ENCODE data around the gene PSME1. TPM values are rescaled to one million over a fixed set of nuclear protein-coding genes. Genes with fewer than 3 reads are reported as not detected.

The PSME1 gene
- total and polyA plus RNA-seq, 2 experiments from 2014 or later: 61.1 to 215 TPM

DNA sequence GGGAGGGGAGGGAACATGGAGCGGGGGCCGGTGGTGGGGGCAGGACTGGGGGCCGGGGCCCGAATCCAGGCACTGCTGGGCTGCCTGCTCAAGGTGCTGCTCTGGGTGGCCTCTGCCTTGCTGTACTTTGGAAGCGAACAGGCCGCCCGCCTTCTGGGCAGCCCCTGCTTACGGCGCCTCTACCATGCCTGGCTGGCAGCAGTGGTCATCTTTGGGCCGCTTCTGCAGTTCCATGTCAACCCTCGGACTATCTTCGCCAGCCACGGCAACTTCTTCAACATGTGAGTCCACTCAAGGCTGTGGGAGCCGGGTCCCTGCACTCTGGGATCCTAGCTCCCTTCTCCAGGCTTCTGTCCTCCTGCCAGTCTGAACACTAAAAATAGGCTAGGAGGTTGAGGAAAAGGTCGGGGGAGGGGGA is 4.4 kb upstream of the PSME1 start:
- Histone ChIP-seq H3K4me1 (ENCODE audit: insufficient read depth) (peaks cover 10% of the 10 kb centered on the region; the same call in 1 of the 2 replicates), H3K27me3 (ENCODE audit: insufficient read depth) (no peaks in the 10 kb centered on the region), H3K4me3 (no peak overlapping the region), H3F3A (replicated peaks; ENCODE audit: low read depth) (peaks cover 15% of the 10 kb centered on the region), H4K20me1 (replicated peaks; ENCODE audit: insufficient read depth) (no peaks in the 10 kb centered on the region), H3K9me2 (ENCODE audit: insufficient read depth) (no peaks in the 10 kb centered on the region), H3K27ac (ENCODE audit: low read depth) (no peak overlapping the region), H3K4me2 (no peak overlapping the region), H3K79me2 (replicated peaks; ENCODE audit: insufficient read depth) (no peaks in the 10 kb centered on the region), H2AFZ (no peak overlapping the region), H3K36me3 (ENCODE audit: insufficient read depth) (no peaks in the 10 kb centered on the region)
- ATAC-seq (no peak), DNase-seq (ENCODE audit: low spot score) (no peak)
- Mint-ChIP-seq H3K4me3 (no peak overlapping the region), H3K27ac (no peak overlapping the region), H3K4me1 (peaks cover 17% of the 10 kb centered on the region), H3K27me3 (ENCODE audit: insufficient read depth, low read depth, poor library complexity) (peaks cover 7% of the 10 kb centered on the region), H3K36me3 (ENCODE audit: low read depth) (no peaks in the 10 kb centered on the region; the same call in 2 of the 3 replicates), H3K9me3 (no peaks in the 10 kb centered on the region)
- TF ChIP-seq, protein P1, sequence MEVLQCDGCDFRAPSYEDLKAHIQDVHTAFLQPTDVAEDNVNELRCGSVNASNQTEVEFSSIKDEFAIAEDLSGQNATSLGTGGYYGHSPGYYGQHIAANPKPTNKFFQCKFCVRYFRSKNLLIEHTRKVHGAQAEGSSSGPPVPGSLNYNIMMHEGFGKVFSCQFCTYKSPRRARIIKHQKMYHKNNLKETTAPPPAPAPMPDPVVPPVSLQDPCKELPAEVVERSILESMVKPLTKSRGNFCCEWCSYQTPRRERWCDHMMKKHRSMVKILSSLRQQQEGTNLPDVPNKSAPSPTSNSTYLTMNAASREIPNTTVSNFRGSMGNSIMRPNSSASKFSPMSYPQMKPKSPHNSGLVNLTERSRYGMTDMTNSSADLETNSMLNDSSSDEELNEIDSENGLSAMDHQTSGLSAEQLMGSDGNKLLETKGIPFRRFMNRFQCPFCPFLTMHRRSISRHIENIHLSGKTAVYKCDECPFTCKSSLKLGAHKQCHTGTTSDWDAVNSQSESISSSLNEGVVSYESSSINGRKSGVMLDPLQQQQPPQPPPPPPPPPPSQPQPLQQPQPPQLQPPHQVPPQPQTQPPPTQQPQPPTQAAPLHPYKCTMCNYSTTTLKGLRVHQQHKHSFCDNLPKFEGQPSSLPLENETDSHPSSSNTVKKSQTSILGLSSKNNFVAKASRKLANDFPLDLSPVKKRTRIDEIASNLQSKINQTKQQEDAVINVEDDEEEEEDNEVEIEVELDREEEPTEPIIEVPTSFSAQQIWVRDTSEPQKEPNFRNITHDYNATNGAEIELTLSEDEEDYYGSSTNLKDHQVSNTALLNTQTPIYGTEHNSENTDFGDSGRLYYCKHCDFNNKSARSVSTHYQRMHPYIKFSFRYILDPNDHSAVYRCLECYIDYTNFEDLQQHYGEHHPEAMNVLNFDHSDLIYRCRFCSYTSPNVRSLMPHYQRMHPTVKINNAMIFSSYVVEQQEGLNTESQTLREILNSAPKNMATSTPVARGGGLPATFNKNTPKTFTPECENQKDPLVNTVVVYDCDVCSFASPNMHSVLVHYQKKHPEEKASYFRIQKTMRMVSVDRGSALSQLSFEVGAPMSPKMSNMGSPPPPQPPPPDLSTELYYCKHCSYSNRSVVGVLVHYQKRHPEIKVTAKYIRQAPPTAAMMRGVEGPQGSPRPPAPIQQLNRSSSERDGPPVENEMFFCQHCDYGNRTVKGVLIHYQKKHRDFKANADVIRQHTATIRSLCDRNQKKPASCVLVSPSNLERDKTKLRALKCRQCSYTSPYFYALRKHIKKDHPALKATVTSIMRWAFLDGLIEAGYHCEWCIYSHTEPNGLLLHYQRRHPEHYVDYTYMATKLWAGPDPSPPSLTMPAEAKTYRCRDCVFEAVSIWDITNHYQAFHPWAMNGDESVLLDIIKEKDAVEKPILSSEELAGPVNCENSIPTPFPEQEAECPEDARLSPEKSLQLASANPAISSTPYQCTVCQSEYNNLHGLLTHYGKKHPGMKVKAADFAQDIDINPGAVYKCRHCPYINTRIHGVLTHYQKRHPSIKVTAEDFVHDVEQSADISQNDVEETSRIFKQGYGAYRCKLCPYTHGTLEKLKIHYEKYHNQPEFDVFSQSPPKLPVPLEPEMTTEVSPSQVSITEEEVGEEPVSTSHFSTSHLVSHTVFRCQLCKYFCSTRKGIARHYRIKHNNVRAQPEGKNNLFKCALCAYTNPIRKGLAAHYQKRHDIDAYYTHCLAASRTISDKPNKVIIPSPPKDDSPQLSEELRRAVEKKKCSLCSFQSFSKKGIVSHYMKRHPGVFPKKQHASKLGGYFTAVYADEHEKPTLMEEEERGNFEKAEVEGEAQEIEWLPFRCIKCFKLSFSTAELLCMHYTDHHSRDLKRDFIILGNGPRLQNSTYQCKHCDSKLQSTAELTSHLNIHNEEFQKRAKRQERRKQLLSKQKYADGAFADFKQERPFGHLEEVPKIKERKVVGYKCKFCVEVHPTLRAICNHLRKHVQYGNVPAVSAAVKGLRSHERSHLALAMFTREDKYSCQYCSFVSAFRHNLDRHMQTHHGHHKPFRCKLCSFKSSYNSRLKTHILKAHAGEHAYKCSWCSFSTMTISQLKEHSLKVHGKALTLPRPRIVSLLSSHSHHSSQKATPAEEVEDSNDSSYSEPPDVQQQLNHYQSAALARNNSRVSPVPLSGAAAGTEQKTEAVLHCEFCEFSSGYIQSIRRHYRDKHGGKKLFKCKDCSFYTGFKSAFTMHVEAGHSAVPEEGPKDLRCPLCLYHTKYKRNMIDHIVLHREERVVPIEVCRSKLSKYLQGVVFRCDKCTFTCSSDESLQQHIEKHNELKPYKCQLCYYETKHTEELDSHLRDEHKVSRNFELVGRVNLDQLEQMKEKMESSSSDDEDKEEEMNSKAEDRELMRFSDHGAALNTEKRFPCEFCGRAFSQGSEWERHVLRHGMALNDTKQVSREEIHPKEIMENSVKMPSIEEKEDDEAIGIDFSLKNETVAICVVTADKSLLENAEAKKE (CRISPR knock-in tag; IDR thresholded peaks at IDR 0.05): no peak
- TF ChIP-seq POLR2AphosphoS5 (IDR thresholded peaks at IDR 0.05; ENCODE audit: low read depth): no peak
- TF ChIP-seq CREB1 (CRISPR knock-in tag; IDR thresholded peaks at IDR 0.05; ENCODE audit: low read depth): no peak
- TF ChIP-seq, protein P2, sequence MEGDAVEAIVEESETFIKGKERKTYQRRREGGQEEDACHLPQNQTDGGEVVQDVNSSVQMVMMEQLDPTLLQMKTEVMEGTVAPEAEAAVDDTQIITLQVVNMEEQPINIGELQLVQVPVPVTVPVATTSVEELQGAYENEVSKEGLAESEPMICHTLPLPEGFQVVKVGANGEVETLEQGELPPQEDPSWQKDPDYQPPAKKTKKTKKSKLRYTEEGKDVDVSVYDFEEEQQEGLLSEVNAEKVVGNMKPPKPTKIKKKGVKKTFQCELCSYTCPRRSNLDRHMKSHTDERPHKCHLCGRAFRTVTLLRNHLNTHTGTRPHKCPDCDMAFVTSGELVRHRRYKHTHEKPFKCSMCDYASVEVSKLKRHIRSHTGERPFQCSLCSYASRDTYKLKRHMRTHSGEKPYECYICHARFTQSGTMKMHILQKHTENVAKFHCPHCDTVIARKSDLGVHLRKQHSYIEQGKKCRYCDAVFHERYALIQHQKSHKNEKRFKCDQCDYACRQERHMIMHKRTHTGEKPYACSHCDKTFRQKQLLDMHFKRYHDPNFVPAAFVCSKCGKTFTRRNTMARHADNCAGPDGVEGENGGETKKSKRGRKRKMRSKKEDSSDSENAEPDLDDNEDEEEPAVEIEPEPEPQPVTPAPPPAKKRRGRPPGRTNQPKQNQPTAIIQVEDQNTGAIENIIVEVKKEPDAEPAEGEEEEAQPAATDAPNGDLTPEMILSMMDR (conservative IDR thresholded peaks at IDR 0.05; ENCODE audit: low read depth in 2 of 2): no peak
- no peak for TF ChIP-seq EZH2phosphoT487 (IDR thresholded peaks at IDR 0.05; ENCODE audit: unreplicated experiment)
- no peak for TF ChIP-seq ZNF114 (CRISPR knock-in tag; IDR thresholded peaks at IDR 0.05)
- no peak for TF ChIP-seq JUNB (IDR thresholded peaks at IDR 0.05; ENCODE audit: unreplicated experiment)
- no peak for TF ChIP-seq STAT1 (IDR thresholded peaks at IDR 0.05; ENCODE audit: unreplicated experiment)
- TF ChIP-seq, protein P3, sequence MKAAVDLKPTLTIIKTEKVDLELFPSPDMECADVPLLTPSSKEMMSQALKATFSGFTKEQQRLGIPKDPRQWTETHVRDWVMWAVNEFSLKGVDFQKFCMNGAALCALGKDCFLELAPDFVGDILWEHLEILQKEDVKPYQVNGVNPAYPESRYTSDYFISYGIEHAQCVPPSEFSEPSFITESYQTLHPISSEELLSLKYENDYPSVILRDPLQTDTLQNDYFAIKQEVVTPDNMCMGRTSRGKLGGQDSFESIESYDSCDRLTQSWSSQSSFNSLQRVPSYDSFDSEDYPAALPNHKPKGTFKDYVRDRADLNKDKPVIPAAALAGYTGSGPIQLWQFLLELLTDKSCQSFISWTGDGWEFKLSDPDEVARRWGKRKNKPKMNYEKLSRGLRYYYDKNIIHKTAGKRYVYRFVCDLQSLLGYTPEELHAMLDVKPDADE (IDR thresholded peaks at IDR 0.05): no peak
- no peak for TF ChIP-seq EZH2 (IDR thresholded peaks at IDR 0.05; ENCODE audit: low read depth, unreplicated experiment)
- TF ChIP-seq, protein P4, sequence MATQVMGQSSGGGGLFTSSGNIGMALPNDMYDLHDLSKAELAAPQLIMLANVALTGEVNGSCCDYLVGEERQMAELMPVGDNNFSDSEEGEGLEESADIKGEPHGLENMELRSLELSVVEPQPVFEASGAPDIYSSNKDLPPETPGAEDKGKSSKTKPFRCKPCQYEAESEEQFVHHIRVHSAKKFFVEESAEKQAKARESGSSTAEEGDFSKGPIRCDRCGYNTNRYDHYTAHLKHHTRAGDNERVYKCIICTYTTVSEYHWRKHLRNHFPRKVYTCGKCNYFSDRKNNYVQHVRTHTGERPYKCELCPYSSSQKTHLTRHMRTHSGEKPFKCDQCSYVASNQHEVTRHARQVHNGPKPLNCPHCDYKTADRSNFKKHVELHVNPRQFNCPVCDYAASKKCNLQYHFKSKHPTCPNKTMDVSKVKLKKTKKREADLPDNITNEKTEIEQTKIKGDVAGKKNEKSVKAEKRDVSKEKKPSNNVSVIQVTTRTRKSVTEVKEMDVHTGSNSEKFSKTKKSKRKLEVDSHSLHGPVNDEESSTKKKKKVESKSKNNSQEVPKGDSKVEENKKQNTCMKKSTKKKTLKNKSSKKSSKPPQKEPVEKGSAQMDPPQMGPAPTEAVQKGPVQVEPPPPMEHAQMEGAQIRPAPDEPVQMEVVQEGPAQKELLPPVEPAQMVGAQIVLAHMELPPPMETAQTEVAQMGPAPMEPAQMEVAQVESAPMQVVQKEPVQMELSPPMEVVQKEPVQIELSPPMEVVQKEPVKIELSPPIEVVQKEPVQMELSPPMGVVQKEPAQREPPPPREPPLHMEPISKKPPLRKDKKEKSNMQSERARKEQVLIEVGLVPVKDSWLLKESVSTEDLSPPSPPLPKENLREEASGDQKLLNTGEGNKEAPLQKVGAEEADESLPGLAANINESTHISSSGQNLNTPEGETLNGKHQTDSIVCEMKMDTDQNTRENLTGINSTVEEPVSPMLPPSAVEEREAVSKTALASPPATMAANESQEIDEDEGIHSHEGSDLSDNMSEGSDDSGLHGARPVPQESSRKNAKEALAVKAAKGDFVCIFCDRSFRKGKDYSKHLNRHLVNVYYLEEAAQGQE (IDR thresholded peaks at IDR 0.05; ENCODE audit: unreplicated experiment): no peak
- TF ChIP-seq ZNF331 (CRISPR knock-in tag; IDR thresholded peaks at IDR 0.05; ENCODE audit: low read depth): no peak
- TF ChIP-seq NANOG (IDR thresholded peaks at IDR 0.05; ENCODE audit: borderline replicate concordance): no peak
